ENCODE results near the gene ADGRL2.
A peak's percentile ranks its signal among the peaks of the same experiment; 100 is the strongest.

- peak; percentile 19 for TF ChIP-seq RAD21 (conservative IDR thresholded peaks at IDR 0.05)
- no peak for TF ChIP-seq EP300 (conservative IDR thresholded peaks at IDR 0.05; ENCODE audit: poor library complexity, severe bottlenecking)
- TF ChIP-seq CTCF (IDR thresholded peaks at IDR 0.05; ENCODE audit: poor library complexity, severe bottlenecking): no peak
- no peak for TF ChIP-seq EZH2 (IDR thresholded peaks at IDR 0.05; ENCODE audit: borderline replicate concordance, insufficient read depth, low read length, poor library complexity, severe bottlenecking)
- TF ChIP-seq POLR2AphosphoS5 (IDR thresholded peaks at IDR 0.05): no peak
- no peak for TF ChIP-seq REST (IDR thresholded peaks at IDR 0.05; ENCODE audit: borderline replicate concordance)
- no peak for TF ChIP-seq TAF1 (IDR thresholded peaks at IDR 0.05; ENCODE audit: low read depth)
- TF ChIP-seq MXI1 (conservative IDR thresholded peaks at IDR 0.05; ENCODE audit: poor library complexity, severe bottlenecking): no peak
- no peak for TF ChIP-seq SMC3 (conservative IDR thresholded peaks at IDR 0.05; ENCODE audit: poor library complexity)
Observed at GRCh38 chr1:81804312-81804711, 3.6 kb downstream of the ADGRL2 start.

Data from neural cell (in vitro differentiated cells).